Smooth muscle cell (in vitro differentiated cells): ENCODE results near the gene RXYLT1. TPM values are rescaled to one million over a fixed set of nuclear protein-coding genes. Genes with fewer than 3 reads are reported as not detected.

Source experiments
- DNase-seq: peaks from one replicate; lab custom pipeline; 2025; ENCODE audit not compliant: unreplicated experiment; lab: John Stamatoyannopoulos, UW
- H2AFZ ChIP-seq: fragments of 200-600 bp; sonication (generic); 2 replicates; pipeline ENCODE4 v1.6.0; 2016; ENCODE audit warnings: antibody characterized with exemption, low read depth, mild to moderate bottlenecking
- H3F3A ChIP-seq: fragments of 200-600 bp; sonication (generic); 2 replicates; pipeline ENCODE4 v1.6.0; 2017; ENCODE audit warnings: antibody characterized with exemption, low read depth
- H3K27ac ChIP-seq: fragments of 200-600 bp; sonication (generic); 2 replicates; pipeline ENCODE4 v1.5.1; 2016; ENCODE audit warnings: low read depth, mild to moderate bottlenecking
- H3K27me3 ChIP-seq: fragments of 200-600 bp; sonication (generic); 2 replicates; pipeline ENCODE4 v1.6.1; 2016; ENCODE audit warnings: low read depth, mild to moderate bottlenecking
- H3K36me3 ChIP-seq: fragments of 200-600 bp; sonication (generic); 2 replicates; pipeline ENCODE4 v1.5.1; 2016; ENCODE audit warnings: low read depth
- H3K4me1 ChIP-seq: fragments of 200-600 bp; sonication (generic); 2 replicates; pipeline ENCODE4 v1.5.1; 2016; ENCODE audit warnings: low read depth
- H3K4me2 ChIP-seq: fragments of 200-600 bp; sonication (generic); 2 replicates; pipeline ENCODE4 v1.6.0; 2016; ENCODE audit warnings: mild to moderate bottlenecking
- H3K4me3 ChIP-seq: fragments of 200-600 bp; sonication (generic); 2 replicates; pipeline ENCODE4 v1.5.1; 2016; ENCODE audit warnings: mild to moderate bottlenecking
- H3K79me2 ChIP-seq: fragments of 200-600 bp; sonication (generic); 2 replicates; pipeline ENCODE4 v1.6.0; 2016; ENCODE audit warnings: low read depth, mild to moderate bottlenecking
- H3K9ac ChIP-seq: fragments of 200-600 bp; sonication (generic); 2 replicates; pipeline ENCODE4 v1.6.0; 2016; ENCODE audit warnings: low read depth
- H3K9me3 ChIP-seq: fragments of 200-600 bp; sonication (generic); replicated peaks from 2 replicates; pipeline ENCODE4 v1.5.1; 2016; ENCODE audit warnings: low read depth
- H4K20me1 ChIP-seq: fragments of 200-600 bp; sonication (generic); 2 replicates; pipeline ENCODE4 v1.6.0; 2016; ENCODE audit warnings: low read depth
- CTCF ChIP-seq: fragments of 200-600 bp; sonication (generic); IDR thresholded peaks from 2 replicates; pipeline ENCODE4 v1.5.1; 2017; ENCODE audit warnings: borderline replicate concordance, mild to moderate bottlenecking, antibody characterized with exemption; ENCODE audit not compliant: insufficient read depth, poor library complexity, severe bottlenecking
- WGBS: methylation state at CpG from one replicate; pipeline ENCODE4 v1.1.7; 2016; ENCODE audit warnings: low lambda C conversion rate; 5-methylcytosine and 5-hydroxymethylcytosine counted together
- polyA plus RNA-seq: library from polyadenylated mRNA; unstranded; fragments of >200 nt; fragmentation: Nextera tagmentation; extraction: Ambion mirVana; gene quantifications from 2 replicates; pipeline ENCODE4 v1.2.1, GENCODE V29; 2016
- total RNA-seq: library from RNA; depleted of rRNA; stranded (reverse); fragments of >200 nt; gene quantifications from 2 replicates; pipeline ENCODE4 v1.2.3, GENCODE V29; 2014

The RXYLT1 gene
- total and polyA plus RNA-seq, 2 experiments from 2014 or later, result 9.4 to 11.1 TPM

GRCh38 chr12:63805704-63806672, 26.3 kb downstream of the RXYLT1 start:
- Histone ChIP-seq H2AFZ (no peak overlapping the region), H3K79me2 (no peaks in the 10 kb centered on the region), H3K4me3 (no peak overlapping the region), H3K4me1 (no peaks in the 10 kb centered on the region), H3F3A (no peaks in the 10 kb centered on the region), H3K27ac (no peak overlapping the region), H3K4me2 (no peak overlapping the region), H3K9ac (no peak overlapping the region), H3K9me3 (no peaks in the 10 kb centered on the region), H3K27me3 (no peaks in the 10 kb centered on the region), H4K20me1 (no peaks in the 10 kb centered on the region), H3K36me3 (no peaks in the 10 kb centered on the region)
- WGBS, result 96% methylated on average over 3 of the region's 3 CpGs
- no peak for DNase-seq
- TF ChIP-seq CTCF, result no peak

GRCh38 chr12:63808631-63809030, 28.9 kb downstream of the RXYLT1 start:
- Histone ChIP-seq H3K27ac (no peak overlapping the region), H3K4me2 (no peak overlapping the region), H3K27me3 (no peaks in the 10 kb centered on the region), H4K20me1 (no peaks in the 10 kb centered on the region), H3K9ac (no peak overlapping the region), H3K9me3 (no peaks in the 10 kb centered on the region), H3K79me2 (no peaks in the 10 kb centered on the region), H3F3A (no peaks in the 10 kb centered on the region), H3K36me3 (no peaks in the 10 kb centered on the region), H3K4me3 (no peak overlapping the region), H3K4me1 (no peaks in the 10 kb centered on the region), H2AFZ (no peak overlapping the region)
- 92% methylated on average over 5 of the region's 5 CpGs for WGBS
- DNase-seq, result no peak
- TF ChIP-seq CTCF, result no peak

GRCh38 chr12:63809566-63809965, 29.9 kb downstream of the RXYLT1 start:
- Histone ChIP-seq H3K4me1 (no peaks in the 10 kb centered on the region), H3F3A (no peaks in the 10 kb centered on the region), H3K4me3 (no peak overlapping the region), H2AFZ (no peak overlapping the region), H3K79me2 (no peaks in the 10 kb centered on the region), H3K27me3 (no peaks in the 10 kb centered on the region), H3K9ac (no peak overlapping the region), H3K4me2 (no peak overlapping the region), H3K27ac (no peak overlapping the region), H3K36me3 (no peaks in the 10 kb centered on the region), H4K20me1 (no peaks in the 10 kb centered on the region), H3K9me3 (no peaks in the 10 kb centered on the region)
- no peak for TF ChIP-seq CTCF
- DNase-seq, result no peak
- WGBS, result 87% methylated on average over 4 of the region's 4 CpGs
